Fibroblast of villous mesenchyme (primary cell): ENCODE data around the gene SYT6. TPM values are rescaled to one million over a fixed set of nuclear protein-coding genes. Genes with fewer than 3 reads are reported as not detected.

ENCODE experiments used
- DNase-seq: peaks from one replicate; pipeline ENCODE4 v3.0.0-alpha.2; 2010; ENCODE audit warnings: low read depth
- H3K4me3 ChIP-seq: 2 replicates; pipeline ENCODE4 v1.5.1; 2011; ENCODE audit warnings: low read depth, mild to moderate bottlenecking, low read length
- CTCF ChIP-seq: IDR thresholded peaks from 2 replicates; pipeline ENCODE4 v1.5.1; 2012; ENCODE audit warnings: low read depth, mild to moderate bottlenecking, low read length; ENCODE audit not compliant: insufficient read depth
- total RNA-seq: library from RNA; depleted of rRNA; stranded (reverse); fragments of >200 nt; gene quantifications from 2 replicates; pipeline ENCODE4 v1.2.3, GENCODE V29; 2012

SYT6 gene
- total RNA-seq, 1 donor = not detected

GRCh38 chr1:114088392-114089299 lies 65.0 kb downstream of the SYT6 start:
- TF ChIP-seq CTCF = no peak
- DNase-seq = no peak
- no peak overlapping the region for H3K4me3 ChIP-seq

DNA sequence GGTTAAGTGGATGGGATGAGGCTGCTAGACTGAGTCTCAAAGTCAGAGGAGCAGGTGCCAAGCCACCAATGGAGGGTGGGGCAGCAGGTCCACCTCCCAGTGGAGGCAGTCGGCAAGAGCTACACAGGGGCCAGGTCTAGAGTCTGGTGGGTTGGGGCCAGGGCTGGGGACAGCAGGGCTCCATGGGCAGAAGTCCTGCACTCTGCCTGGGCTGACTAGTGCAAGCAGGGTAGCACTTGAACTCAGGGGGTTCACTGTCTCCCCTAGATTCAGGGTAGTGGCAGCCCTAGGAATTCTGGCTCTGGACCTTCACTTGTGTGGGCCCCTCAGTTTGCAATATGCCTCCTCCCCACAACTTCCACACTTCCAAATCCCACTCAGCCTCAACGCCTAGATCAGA lies 66.2 kb downstream of the SYT6 start:
- TF ChIP-seq CTCF = no peak
- H3K4me3 ChIP-seq = no peak overlapping the region
- DNase-seq = no peak

GRCh38 chr1:114086601-114087368 lies 66.9 kb downstream of the SYT6 start:
- no peak for DNase-seq
- TF ChIP-seq CTCF = no peak

DNA sequence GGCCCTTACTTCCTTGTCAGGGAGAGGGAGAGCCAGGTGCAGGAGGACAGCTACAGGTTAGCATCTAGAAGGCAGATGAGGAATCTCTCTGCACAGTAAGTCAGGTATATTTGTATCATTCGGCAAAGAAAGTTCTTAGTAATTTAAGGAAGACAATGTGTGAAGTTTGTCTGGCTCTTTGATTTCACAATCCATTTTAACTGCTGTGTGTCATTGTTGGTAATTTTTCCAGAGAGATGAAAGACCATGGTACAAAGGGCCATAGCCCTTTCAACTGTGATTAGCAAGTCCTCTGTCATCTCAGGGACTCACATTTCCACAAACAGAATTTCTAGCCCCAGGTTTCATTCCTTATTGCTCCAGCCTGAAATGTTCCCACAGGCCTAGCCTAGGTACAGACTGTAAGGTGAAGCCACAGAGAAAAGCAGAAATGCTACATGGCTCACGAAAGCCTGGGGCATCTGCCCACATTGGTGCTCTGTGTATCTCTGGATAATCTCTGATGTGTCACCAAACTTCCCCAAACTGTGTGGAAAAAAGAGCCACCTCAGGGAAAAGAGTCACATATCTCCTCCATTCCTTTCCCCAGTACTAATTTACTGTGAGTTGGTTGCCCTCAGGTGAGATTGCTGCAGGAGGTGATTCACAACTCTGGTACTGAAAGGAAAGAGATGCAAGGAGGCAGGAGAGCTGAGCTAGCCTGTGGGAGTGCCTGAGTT lies 70.6 kb downstream of the SYT6 start:
- no peak for TF ChIP-seq CTCF
- H3K4me3 ChIP-seq = no peak overlapping the region
- no peak for DNase-seq

More at GRCh38 chr1:114086601-114087368, 66.9 kb downstream of the SYT6 start:
- H3K4me3 ChIP-seq = no peak overlapping the region

DNA sequence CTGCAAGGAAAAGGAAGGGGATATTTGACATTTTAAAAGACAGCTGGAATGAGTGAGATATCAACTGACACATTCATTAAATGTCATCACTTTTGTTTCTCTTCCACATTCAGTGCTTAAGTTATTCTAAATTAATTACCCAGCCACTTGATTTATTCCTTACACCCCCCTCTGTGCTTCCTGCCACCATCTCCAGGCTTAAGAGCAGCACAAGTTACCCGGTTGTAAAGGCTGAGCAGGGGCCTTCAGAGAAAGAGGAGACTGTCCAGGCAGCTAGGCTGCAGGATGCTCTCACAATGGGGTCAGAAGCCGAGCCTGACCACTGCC lies 71.4 kb downstream of the SYT6 start:
- no peak for DNase-seq
- no peak overlapping the region for H3K4me3 ChIP-seq
- no peak for TF ChIP-seq CTCF

- H3K4me3 ChIP-seq = no peak overlapping the region
- TF ChIP-seq CTCF = no peak
- DNase-seq = no peak
Measured at GRCh38 chr1:114081437-114082303, 72.0 kb downstream of the SYT6 start.
